H9 (cell line): Measurements from ENCODE around the gene PSMD6. TPM values are rescaled to one million over a fixed set of nuclear protein-coding genes. Genes with fewer than 3 reads are reported as not detected.

Source experiments
- DNase-seq: peaks from one replicate; pipeline ENCODE4 v3.0.0-alpha.2; 2017
- H2AFZ ChIP-seq: one replicate; pipeline ENCODE4 v1.6.1; 2013; ENCODE audit warnings: mild to moderate bottlenecking, low read length, control low read depth, moderate library complexity
- H2AK5ac ChIP-seq: 2 replicates; pipeline ENCODE4 v1.6.1; 2013; ENCODE audit warnings: low read length, control low read depth, mixed read lengths; ENCODE audit not compliant: insufficient read length
- H2BK120ac ChIP-seq: one replicate; pipeline ENCODE4 v1.6.1; 2013; ENCODE audit warnings: low read depth, mild to moderate bottlenecking, low read length, control low read depth, inconsistent platforms; ENCODE audit not compliant: poor library complexity, severe bottlenecking
- H2BK12ac ChIP-seq: 2 replicates; pipeline ENCODE4 v1.6.1; 2013; ENCODE audit warnings: low read length, control low read depth, mixed read lengths, low read depth; ENCODE audit not compliant: insufficient read length
- H2BK15ac ChIP-seq: 2 replicates; pipeline ENCODE4 v1.6.1; 2013; ENCODE audit warnings: low read depth, low read length, control low read depth
- H2BK20ac ChIP-seq: one replicate; pipeline ENCODE4 v1.6.1; 2013; ENCODE audit warnings: low read depth, mild to moderate bottlenecking, low read length, control low read depth, inconsistent platforms; ENCODE audit not compliant: poor library complexity, severe bottlenecking
- H2BK5ac ChIP-seq: 2 replicates; pipeline ENCODE4 v1.6.1; 2013; ENCODE audit warnings: low read length, control low read depth, mixed read lengths; ENCODE audit not compliant: insufficient read length
- H3K14ac ChIP-seq: 2 replicates; pipeline ENCODE4 v1.6.1; 2013; ENCODE audit warnings: low read length, control low read depth; ENCODE audit not compliant: insufficient read depth
- H3K18ac ChIP-seq: 2 replicates; pipeline ENCODE4 v1.6.1; 2013; ENCODE audit warnings: low read depth, mild to moderate bottlenecking, mixed read lengths, low read length, control low read depth; ENCODE audit not compliant: insufficient read length
- H3K23ac ChIP-seq: 2 replicates; pipeline ENCODE4 v1.6.1; 2013; ENCODE audit warnings: low read length, control low read depth, mixed read lengths, low read depth; ENCODE audit not compliant: insufficient read length
- H3K23me2 ChIP-seq: 2 replicates; pipeline ENCODE4 v1.6.1; 2013; ENCODE audit warnings: low read depth, mild to moderate bottlenecking, mixed read lengths, low read length, control low read depth; ENCODE audit not compliant: insufficient read length, poor library complexity, severe bottlenecking
- H3K27ac ChIP-seq: 2 replicates; pipeline ENCODE4 v1.5.1; 2013; ENCODE audit warnings: low read length, control low read depth, mixed read lengths, low read depth; ENCODE audit not compliant: insufficient read length
- H3K27me3 ChIP-seq: 2 replicates; pipeline ENCODE4 v1.6.1; 2013; ENCODE audit warnings: low read length, control low read depth, inconsistent platforms; ENCODE audit not compliant: insufficient read depth
- H3K4ac ChIP-seq: 2 replicates; pipeline ENCODE4 v1.6.1; 2013; ENCODE audit warnings: low read depth, mild to moderate bottlenecking, control low read depth, inconsistent platforms, low read length, moderate library complexity
- H3K4me1 ChIP-seq: 2 replicates; pipeline ENCODE4 v1.6.1; 2013; ENCODE audit warnings: low read length, control low read depth, inconsistent platforms; ENCODE audit not compliant: insufficient read depth
- H3K4me2 ChIP-seq: 2 replicates; pipeline ENCODE4 v1.6.1; 2013; ENCODE audit warnings: low read length, control low read depth, mixed read lengths; ENCODE audit not compliant: insufficient read length, insufficient read depth
- H3K56ac ChIP-seq: 2 replicates; pipeline ENCODE4 v1.6.1; 2013; ENCODE audit warnings: low read depth, mild to moderate bottlenecking, mixed read lengths, low read length, control low read depth; ENCODE audit not compliant: insufficient read length
- H3K79me1 ChIP-seq: 2 replicates; pipeline ENCODE4 v1.6.1; 2013; ENCODE audit warnings: low read depth, mild to moderate bottlenecking, moderate library complexity, low read length, control low read depth, inconsistent platforms; ENCODE audit not compliant: insufficient read depth, poor library complexity, severe bottlenecking
- H3K79me2 ChIP-seq: 2 replicates; pipeline ENCODE4 v1.6.1; 2013; ENCODE audit warnings: low read length, control low read depth, inconsistent platforms; ENCODE audit not compliant: insufficient read depth
- H3K9ac ChIP-seq: 2 replicates; pipeline ENCODE4 v1.6.1; 2013; ENCODE audit warnings: low read length, control low read depth, mixed read lengths; ENCODE audit not compliant: insufficient read length; ENCODE audit errors: extremely low read depth
- H3K9me3 ChIP-seq: one replicate; pipeline ENCODE4 v1.6.1; 2013; ENCODE audit warnings: low read depth, low read length, inconsistent platforms; ENCODE audit not compliant: control insufficient read depth
- H3T11ph ChIP-seq: one replicate; pipeline ENCODE4 v1.6.1; 2013; ENCODE audit warnings: mild to moderate bottlenecking, low read length, control low read depth, inconsistent platforms
- H4K20me1 ChIP-seq: one replicate; pipeline ENCODE4 v1.6.1; 2013; ENCODE audit not compliant: control insufficient read depth, insufficient read length, insufficient read depth
- H4K5ac ChIP-seq: 2 replicates; pipeline ENCODE4 v1.6.1; 2013; ENCODE audit warnings: low read depth, mild to moderate bottlenecking, mixed read lengths, low read length, control low read depth; ENCODE audit not compliant: insufficient read length
- H4K8ac ChIP-seq: replicated peaks from 2 replicates; pipeline ENCODE4 v1.6.1; 2013; ENCODE audit warnings: low read length, control low read depth, mixed read lengths, low read depth; ENCODE audit not compliant: insufficient read length
- H4K91ac ChIP-seq: 2 replicates; pipeline ENCODE4 v1.6.1; 2013; ENCODE audit warnings: low read depth, mild to moderate bottlenecking, moderate library complexity, mixed read lengths, low read length, control low read depth; ENCODE audit not compliant: insufficient read length
- H3K27ac Mint-ChIP-seq, 3 experiments: 2 replicates in 2 of 3; 3 replicates in 1 of 3; pipeline ENCODE4 v1.8.0; 2020 to 2021; ENCODE audit warnings: mixed read lengths in 3 of 3, mild to moderate bottlenecking in 1 of 3, moderate library complexity in 1 of 3
- H3K27me3 Mint-ChIP-seq: 2 replicates; pipeline ENCODE4 v1.8.0; 2021; ENCODE audit warnings: low read depth, mild to moderate bottlenecking, moderate library complexity, mixed read lengths
- H3K36me3 Mint-ChIP-seq, 3 experiments: 2 replicates in 2 of 3; 3 replicates in 1 of 3; pipeline ENCODE4 v1.8.0; 2020 to 2021; ENCODE audit warnings: low read depth in 3 of 3, mixed read lengths in 3 of 3; ENCODE audit not compliant: insufficient read depth in 1 of 3
- H3K4me1 Mint-ChIP-seq, 2 experiments: 2 replicates each; pipeline ENCODE4 v1.8.0; 2020; ENCODE audit warnings: mixed read lengths in 2 of 2
- H3K4me3 Mint-ChIP-seq, 2 experiments: 2 replicates in 1 of 2; 3 replicates in 1 of 2; pipeline ENCODE4 v1.8.0; 2020 to 2021; ENCODE audit warnings: mild to moderate bottlenecking in 2 of 2, mixed read lengths in 2 of 2, moderate library complexity in 1 of 2
- H3K9me3 Mint-ChIP-seq, 2 experiments: 2 replicates in 1 of 2; 3 replicates in 1 of 2; pipeline ENCODE4 v1.8.0; 2020; ENCODE audit warnings: mild to moderate bottlenecking in 2 of 2, mixed read lengths in 2 of 2, moderate library complexity in 1 of 2
- WGBS: extraction: QIAGEN DNeasy Blood & Tissue Kit; methylation state at CpG from one replicate; pipeline ENCODE4 v1.1.7; 2013; ENCODE audit warnings: missing lambda C conversion rate, low lambda C conversion rate, mixed read lengths; ENCODE audit not compliant: insufficient read length; ENCODE audit errors: extremely low coverage; 5-methylcytosine and 5-hydroxymethylcytosine counted together
- total RNA-seq: library from RNA; stranded (reverse); gene quantifications from 2 replicates; pipeline ENCODE4 v1.2.1, GENCODE V29; 2021
- TF ChIP-seq, protein P1 (sequence below): fragments of 200-600 bp; sonication (generic); conservative IDR thresholded peaks from 3 replicates; pipeline ENCODE4 v1.8.0; 2021; ENCODE audit warnings: antibody characterized with exemption, mild to moderate bottlenecking

PSMD6 gene
- total RNA-seq, 1 experiment from 2014 or later, result 112 TPM

DNA sequence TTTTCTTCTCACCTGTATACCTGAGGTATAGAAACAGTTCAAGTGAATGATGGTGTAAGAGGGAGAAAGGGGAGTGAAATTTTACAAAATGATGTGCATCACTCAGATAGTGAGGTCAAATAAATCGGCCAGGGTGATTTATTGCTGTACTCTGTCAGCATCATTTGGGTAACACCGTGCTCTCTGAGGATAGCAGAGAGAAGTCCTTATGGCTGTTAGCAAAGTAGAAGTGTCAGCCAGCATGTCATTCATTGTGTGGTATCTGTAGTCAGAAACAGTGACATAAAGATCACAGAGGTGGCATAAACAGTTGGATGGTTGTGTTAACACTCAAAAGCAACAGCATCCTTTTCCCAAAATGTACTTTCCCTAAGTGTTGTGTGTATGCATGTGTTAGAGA is 53.4 kb downstream of the PSMD6 start:
- no CpG with 5 or more reads among the region's 2 CpGs for WGBS
- no peak overlapping the region for H3K9ac ChIP-seq
- H3K79me2 ChIP-seq, result no peaks in the 10 kb centered on the region
- no peak overlapping the region for H3T11ph ChIP-seq
- H4K5ac ChIP-seq, result no peak overlapping the region
- no peaks in the 10 kb centered on the region for H3K9me3 ChIP-seq
- no peaks in the 10 kb centered on the region for H3K9me3 Mint-ChIP-seq
- H3K27ac Mint-ChIP-seq, result peak overlapping the region in 1 of 3 experiments; percentile 75; a peak in 3 of 7 replicates
- peaks cover 17% of the 10 kb centered on the region for H3K4me1 ChIP-seq
- H3K14ac ChIP-seq, result no peak overlapping the region; the same call in 1 of the 2 replicates
- H2BK15ac ChIP-seq, result no peak overlapping the region
- peak overlapping the region; percentile 55 for H3K27ac ChIP-seq
- no peak for DNase-seq
- no peak overlapping the region for H3K56ac ChIP-seq
- peak overlapping the region; percentile 59 for H2BK12ac ChIP-seq
- no peak overlapping the region for H2AFZ ChIP-seq
- H3K18ac ChIP-seq, result no peak overlapping the region
- H4K91ac ChIP-seq, result no peak overlapping the region
- no peaks in the 10 kb centered on the region for H3K27me3 Mint-ChIP-seq
- peaks cover 0 to 2% (median 0%) of the 10 kb centered on the region in 3 experiments; a peak in 1 of 7 replicates for H3K36me3 Mint-ChIP-seq
- H2BK120ac ChIP-seq, result no peak overlapping the region
- no peak overlapping the region for H4K8ac ChIP-seq
- H2BK5ac ChIP-seq, result no peak overlapping the region
- H3K27me3 ChIP-seq, result no peaks in the 10 kb centered on the region
- no peak overlapping the region; a peak in 1 of 5 replicates for H3K4me3 Mint-ChIP-seq
- TF ChIP-seq, protein P1, sequence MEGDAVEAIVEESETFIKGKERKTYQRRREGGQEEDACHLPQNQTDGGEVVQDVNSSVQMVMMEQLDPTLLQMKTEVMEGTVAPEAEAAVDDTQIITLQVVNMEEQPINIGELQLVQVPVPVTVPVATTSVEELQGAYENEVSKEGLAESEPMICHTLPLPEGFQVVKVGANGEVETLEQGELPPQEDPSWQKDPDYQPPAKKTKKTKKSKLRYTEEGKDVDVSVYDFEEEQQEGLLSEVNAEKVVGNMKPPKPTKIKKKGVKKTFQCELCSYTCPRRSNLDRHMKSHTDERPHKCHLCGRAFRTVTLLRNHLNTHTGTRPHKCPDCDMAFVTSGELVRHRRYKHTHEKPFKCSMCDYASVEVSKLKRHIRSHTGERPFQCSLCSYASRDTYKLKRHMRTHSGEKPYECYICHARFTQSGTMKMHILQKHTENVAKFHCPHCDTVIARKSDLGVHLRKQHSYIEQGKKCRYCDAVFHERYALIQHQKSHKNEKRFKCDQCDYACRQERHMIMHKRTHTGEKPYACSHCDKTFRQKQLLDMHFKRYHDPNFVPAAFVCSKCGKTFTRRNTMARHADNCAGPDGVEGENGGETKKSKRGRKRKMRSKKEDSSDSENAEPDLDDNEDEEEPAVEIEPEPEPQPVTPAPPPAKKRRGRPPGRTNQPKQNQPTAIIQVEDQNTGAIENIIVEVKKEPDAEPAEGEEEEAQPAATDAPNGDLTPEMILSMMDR, result no peak
- no peak overlapping the region for H3K23ac ChIP-seq
- H3K4ac ChIP-seq, result no peak overlapping the region
- peaks cover 72 to 81% of the 10 kb centered on the region in 2 experiments for H3K4me1 Mint-ChIP-seq
- H3K79me1 ChIP-seq, result no peaks in the 10 kb centered on the region
- H4K20me1 ChIP-seq, result no peaks in the 10 kb centered on the region
- no peak overlapping the region for H2AK5ac ChIP-seq
- H3K23me2 ChIP-seq, result no peaks in the 10 kb centered on the region
- no peak overlapping the region for H3K4me2 ChIP-seq
- no peak overlapping the region for H2BK20ac ChIP-seq
